Stimulated activated CD8-positive, alpha-beta memory T cell treated with anti-CD3 and anti-CD28 coated beads, Interleukin-7, amount 100 ng/mL, for 24 hours (primary cell): Measurements from ENCODE around the gene VIT.

ENCODE experiments used
- DNase-seq: peaks from one replicate; pipeline ENCODE4 v3.0.0-alpha.2; 2020; ENCODE audit warnings: low read depth

VIT gene

DNA sequence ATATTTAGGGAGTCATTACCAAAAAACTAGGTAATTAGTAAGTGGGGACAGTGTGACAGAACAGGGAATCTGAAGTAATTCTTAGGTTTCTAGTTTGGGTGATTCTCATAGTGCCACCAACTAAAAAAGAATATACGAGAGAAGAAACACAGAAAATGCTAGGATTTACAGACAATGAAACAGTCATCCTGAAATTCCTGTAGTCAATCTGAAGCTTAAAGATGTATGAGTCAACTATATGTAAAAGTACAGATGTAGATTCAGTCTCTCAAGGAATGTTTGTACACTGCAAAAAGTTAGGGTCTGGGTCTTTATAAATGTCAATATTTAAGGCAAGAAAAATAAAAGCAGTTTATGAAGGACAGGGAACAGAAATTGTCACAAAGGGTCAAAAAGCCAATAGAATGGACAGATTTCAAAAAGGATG lies 162.9 kb downstream of the VIT start:
- DNase-seq = no peak

DNA sequence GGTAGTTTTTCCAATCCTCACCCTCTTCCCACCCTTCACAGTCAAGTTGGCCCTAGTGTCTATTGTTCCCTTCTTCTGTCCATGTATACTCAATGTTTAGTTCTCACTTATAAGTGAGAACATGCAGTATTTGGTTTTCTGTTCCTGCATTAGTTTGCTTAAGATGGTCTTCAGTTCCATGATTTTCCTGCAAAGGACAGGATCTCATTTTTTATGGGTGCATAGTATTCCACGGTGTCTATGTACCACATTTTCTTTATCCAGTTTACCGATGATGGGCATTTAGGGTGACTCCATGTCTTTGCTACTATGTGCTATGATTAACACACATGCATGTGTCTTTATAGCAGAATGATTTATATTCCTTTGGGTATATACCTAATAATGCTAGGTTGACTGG lies 165.4 kb downstream of the VIT start:
- DNase-seq = no peak
